Cardiac muscle cell (in vitro differentiated cells and primary cell): ENCODE results near the gene AVPR2. TPM values are rescaled to one million over a fixed set of nuclear protein-coding genes. Genes with fewer than 3 reads are reported as not detected.

Experiments
- DNase-seq, 2 donors: peaks; one replicate each; pipeline versions ENCODE4 v3.0.0 to v3.0.0-alpha.2; 2010 to 2017; ENCODE audit warnings: low read depth in 1 of 2, low spot score in 1 of 2
- H3K27ac ChIP-seq: fragments of 200-600 bp; sonication (generic); 2 replicates; pipeline ENCODE4 v1.5.1; 2016
- H3K27me3 ChIP-seq: fragments of 200-600 bp; sonication (generic); 2 replicates; pipeline ENCODE4 v1.6.0; 2016; ENCODE audit warnings: control low read depth
- H3K36me3 ChIP-seq: fragments of 200-600 bp; sonication (generic); 2 replicates; pipeline ENCODE4 v1.5.1; 2016; ENCODE audit warnings: control low read depth
- H3K4me1 ChIP-seq: fragments of 200-600 bp; sonication (generic); 2 replicates; pipeline ENCODE4 v1.8.1; 2017; ENCODE audit warnings: low read depth, mild to moderate bottlenecking, mixed run types
- H3K4me3 ChIP-seq: fragments of 200-600 bp; sonication (generic); 2 replicates; pipeline ENCODE4 v1.5.1; 2016; ENCODE audit warnings: mild to moderate bottlenecking
- H3K9me3 ChIP-seq: fragments of 200-600 bp; sonication (generic); 2 replicates; pipeline ENCODE4 v1.5.1; 2017; ENCODE audit warnings: low read depth, mild to moderate bottlenecking, control low read depth
- polyA plus RNA-seq: library from polyadenylated mRNA; unstranded; fragments of >200 nt; fragmentation: Nextera tagmentation; extraction: Ambion mirVana; gene quantifications from 2 replicates; pipeline ENCODE4 v1.2.1, GENCODE V29; 2016
- total RNA-seq: library from RNA; depleted of rRNA; stranded (reverse); fragments of >200 nt; gene quantifications from 2 replicates; pipeline ENCODE4 v1.2.3, GENCODE V29; 2016
- TF ChIP-seq, protein P1 (sequence below): IDR thresholded peaks from 2 replicates; pipeline ENCODE4 v1.5.1; 2012; ENCODE audit warnings: low read depth, mild to moderate bottlenecking, low read length

AVPR2 gene
- total RNA-seq (not detected in 2 replicates), polyA plus RNA-seq (0.11 TPM in 1 of 2 replicates, not detected in the other)

DNA sequence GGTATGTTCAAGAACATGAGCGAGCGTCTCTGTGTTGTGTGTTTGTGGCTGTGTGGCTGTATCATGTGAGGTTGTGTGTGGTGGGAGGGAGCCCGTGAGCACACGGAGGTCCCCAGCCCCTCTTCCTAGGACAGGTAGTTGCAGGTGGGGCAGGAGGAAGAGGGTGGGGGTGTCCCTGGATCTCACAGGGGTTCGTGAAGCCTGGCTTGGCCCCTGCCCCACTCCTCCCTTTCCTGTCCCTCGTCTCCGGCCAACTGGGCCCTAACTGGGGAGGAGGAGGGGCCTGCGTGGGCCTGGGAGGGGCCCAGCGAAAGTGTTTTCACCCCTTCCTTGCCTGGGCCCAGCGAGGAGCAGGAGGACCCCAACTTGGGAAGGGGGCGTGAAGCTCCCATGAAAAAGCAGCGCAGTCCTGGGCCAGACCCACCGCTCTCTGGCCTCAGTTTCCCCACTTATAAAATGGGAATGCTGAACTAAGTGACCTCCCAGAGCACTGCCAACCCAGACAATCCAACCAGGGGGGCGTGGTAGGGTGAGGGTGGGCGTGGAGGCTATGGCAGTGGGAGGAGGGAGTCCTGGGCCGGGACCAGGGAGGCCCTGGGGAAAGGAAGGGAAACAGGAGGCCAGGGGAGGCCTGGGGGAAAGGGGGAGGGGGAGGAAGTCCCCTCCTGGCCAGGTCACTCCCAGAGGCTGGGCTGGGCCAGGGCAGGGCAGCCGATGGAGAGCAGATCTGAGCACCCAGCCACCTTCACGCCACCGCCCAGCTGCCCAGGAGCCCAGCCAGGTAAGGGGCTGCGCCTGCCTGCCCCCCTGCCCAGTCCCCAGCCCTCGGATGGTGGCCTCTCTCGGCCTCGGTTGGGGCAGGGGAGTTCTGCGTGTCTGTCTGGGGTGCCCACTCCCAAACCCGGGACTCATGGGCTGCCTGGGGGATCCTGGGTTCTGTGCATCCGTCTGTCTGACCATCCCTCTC lies at the start of gene AVPR2:
AVPR2 (plus strand) TSS at position 683 of the 967 bp plus-strand sequence. CDS start 473 bp downstream, outside the sequence.
- TF ChIP-seq, protein P1, sequence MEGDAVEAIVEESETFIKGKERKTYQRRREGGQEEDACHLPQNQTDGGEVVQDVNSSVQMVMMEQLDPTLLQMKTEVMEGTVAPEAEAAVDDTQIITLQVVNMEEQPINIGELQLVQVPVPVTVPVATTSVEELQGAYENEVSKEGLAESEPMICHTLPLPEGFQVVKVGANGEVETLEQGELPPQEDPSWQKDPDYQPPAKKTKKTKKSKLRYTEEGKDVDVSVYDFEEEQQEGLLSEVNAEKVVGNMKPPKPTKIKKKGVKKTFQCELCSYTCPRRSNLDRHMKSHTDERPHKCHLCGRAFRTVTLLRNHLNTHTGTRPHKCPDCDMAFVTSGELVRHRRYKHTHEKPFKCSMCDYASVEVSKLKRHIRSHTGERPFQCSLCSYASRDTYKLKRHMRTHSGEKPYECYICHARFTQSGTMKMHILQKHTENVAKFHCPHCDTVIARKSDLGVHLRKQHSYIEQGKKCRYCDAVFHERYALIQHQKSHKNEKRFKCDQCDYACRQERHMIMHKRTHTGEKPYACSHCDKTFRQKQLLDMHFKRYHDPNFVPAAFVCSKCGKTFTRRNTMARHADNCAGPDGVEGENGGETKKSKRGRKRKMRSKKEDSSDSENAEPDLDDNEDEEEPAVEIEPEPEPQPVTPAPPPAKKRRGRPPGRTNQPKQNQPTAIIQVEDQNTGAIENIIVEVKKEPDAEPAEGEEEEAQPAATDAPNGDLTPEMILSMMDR: no peak
- Histone ChIP-seq H3K4me1 (no peaks in the 10 kb centered on the region), H3K4me3 (no peak within 1 kb of the TSS), H3K9me3 (no peaks in the 10 kb centered on the region), H3K36me3 (no peaks in the 10 kb centered on the region), H3K27ac (no peak within 1 kb of the TSS), H3K27me3 (no peaks in the 10 kb centered on the region)
- no peak for DNase-seq

DNA sequence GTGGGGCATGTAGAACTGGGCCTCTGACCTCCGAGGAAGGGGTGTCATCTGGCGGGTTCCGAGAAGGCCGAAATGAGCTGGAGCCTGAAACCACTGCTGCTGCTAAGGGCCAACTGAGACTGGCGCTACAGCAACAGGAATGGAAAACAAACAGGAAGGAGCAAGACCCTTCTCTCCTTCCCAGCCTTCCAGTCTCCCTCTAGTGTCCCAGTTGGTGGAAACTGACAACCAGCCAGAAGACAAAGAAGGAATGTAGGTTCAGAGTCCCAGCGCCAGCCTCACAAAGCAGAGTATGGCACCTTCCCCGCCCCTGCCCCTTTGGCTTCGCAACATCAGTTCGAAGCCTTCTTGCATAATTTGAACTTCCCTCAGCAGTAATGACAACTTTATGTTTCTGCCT lies 49.8 kb upstream of the AVPR2 start:
- H3K9me3 ChIP-seq: no peaks in the 10 kb centered on the region
- no peak overlapping the region for H3K27ac ChIP-seq
- H3K36me3 ChIP-seq: no peaks in the 10 kb centered on the region
- H3K27me3 ChIP-seq: no peaks in the 10 kb centered on the region
- no peak overlapping the region for H3K4me3 ChIP-seq
- TF ChIP-seq, protein P1: no peak
- DNase-seq: no peak
- H3K4me1 ChIP-seq: no peaks in the 10 kb centered on the region

DNA sequence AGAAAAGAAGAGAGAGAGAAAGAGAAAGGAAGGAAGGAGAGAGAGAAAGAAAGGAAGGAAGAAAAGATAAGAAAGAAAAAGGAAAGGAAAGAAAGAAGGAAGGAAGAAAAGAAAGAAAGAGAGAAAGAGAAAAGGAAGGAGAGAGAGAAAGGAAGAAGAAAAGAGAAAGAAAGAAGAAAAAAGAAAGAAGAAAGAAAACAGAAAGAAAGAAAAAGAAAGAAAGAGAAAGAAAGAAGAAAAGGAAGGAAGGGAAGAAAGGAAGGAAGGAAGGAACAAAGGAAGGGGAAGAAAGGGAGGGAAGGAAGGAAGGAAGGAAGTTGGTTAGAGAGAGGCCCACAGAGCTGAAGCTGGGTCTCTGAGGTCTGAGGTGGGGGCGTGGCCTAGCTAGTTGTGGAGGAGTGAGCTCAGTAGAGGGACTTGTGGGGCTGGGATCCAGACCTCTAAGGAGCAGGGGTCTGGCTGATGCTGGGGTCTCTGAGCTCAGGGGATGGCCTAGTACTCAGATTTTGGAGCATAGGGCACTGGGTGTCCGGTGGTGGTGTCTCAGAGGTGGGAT lies 47.0 kb upstream of the AVPR2 start:
- no peaks in the 10 kb centered on the region for H3K9me3 ChIP-seq
- H3K36me3 ChIP-seq: no peaks in the 10 kb centered on the region
- no peak overlapping the region for H3K27ac ChIP-seq
- no peak for DNase-seq
- TF ChIP-seq, protein P1: no peak
- H3K27me3 ChIP-seq: no peaks in the 10 kb centered on the region
- H3K4me1 ChIP-seq: no peaks in the 10 kb centered on the region
- H3K4me3 ChIP-seq: no peak overlapping the region

DNA sequence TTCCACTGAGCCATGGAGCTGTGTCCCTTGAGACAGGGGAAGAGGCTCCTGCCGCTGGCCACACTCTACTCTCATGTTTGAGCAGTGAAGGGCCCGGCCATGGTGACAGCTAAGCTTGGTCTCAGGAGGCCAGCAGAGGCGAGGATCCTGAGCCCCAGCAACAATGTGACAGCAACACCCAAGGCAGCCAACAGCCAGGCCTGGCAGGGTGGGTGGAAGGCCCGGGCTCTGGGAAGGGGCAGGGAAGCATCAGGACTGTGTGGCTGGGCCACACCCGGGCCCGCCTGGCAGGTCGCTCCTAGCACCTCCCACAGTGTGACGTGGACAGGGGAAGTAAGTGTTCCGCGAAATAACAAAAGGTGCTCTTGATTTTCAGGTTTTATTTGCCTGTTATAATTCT lies 43.3 kb upstream of the AVPR2 start:
- no peak overlapping the region for H3K4me3 ChIP-seq
- TF ChIP-seq, protein P1: no peak
- no peaks in the 10 kb centered on the region for H3K36me3 ChIP-seq
- H3K27me3 ChIP-seq: no peaks in the 10 kb centered on the region
- H3K4me1 ChIP-seq: no peaks in the 10 kb centered on the region
- no peak for DNase-seq
- H3K9me3 ChIP-seq: no peaks in the 10 kb centered on the region
- H3K27ac ChIP-seq: no peak overlapping the region

DNA sequence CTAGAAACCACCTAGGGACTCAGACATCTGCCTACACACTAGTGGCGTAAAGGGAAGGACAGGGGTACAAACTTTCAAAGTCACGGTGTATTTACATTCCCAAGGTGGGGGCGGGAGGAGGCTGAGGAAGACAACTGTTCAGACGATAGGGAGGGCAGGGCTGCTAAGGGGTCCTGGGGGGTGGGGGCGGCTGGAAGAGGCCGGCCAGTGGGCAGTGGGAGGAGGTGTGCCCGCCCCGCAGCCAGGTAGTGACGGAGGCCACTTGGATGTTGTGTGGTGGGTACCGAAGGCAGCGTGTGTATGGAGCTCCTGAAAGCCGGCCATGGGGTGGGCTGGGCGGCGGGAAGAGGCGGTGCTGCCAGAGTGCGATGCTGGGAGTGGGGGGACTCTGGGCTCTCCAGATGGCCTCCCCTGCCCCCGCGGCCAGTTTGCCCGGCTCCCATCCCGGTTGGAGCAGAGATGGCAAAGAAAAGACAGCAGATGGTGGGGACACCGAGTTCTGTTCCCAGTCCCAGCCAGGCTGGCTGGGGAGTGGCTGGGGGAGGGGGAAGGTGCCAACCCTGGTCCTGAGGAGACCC lies 42.7 kb upstream of the AVPR2 start:
- TF ChIP-seq, protein P1: no peak
- Histone ChIP-seq H3K36me3 (no peaks in the 10 kb centered on the region), H3K4me1 (no peaks in the 10 kb centered on the region), H3K27ac (no peak overlapping the region), H3K27me3 (no peaks in the 10 kb centered on the region), H3K4me3 (no peak overlapping the region), H3K9me3 (no peaks in the 10 kb centered on the region)
- DNase-seq: no peak
